ENCODE data around the gene MAPT.

MAPT gene

DNA sequence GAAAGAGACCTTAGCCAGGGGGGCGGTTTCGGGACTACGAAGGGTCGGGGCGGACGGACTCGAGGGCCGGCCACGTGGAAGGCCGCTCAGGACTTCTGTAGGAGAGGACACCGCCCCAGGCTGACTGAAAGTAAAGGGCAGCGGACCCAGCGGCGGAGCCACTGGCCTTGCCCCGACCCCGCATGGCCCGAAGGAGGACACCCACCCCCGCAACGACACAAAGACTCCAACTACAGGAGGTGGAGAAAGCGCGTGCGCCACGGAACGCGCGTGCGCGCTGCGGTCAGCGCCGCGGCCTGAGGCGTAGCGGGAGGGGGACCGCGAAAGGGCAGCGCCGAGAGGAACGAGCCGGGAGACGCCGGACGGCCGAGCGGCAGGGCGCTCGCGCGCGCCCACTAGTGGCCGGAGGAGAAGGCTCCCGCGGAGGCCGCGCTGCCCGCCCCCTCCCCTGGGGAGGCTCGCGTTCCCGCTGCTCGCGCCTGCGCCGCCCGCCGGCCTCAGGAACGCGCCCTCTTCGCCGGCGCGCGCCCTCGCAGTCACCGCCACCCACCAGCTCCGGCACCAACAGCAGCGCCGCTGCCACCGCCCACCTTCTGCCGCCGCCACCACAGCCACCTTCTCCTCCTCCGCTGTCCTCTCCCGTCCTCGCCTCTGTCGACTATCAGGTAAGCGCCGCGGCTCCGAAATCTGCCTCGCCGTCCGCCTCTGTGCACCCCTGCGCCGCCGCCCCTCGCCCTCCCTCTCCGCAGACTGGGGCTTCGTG lies at the start of gene MAPT:
TSS of gene MAPT (plus strand) at position 533 of the 763 bp plus-strand sequence. CDS start 67,784 bp downstream, outside the sequence.
- peak; percentile 73 for DNase-seq (ENCODE audit: low read depth)

DNA sequence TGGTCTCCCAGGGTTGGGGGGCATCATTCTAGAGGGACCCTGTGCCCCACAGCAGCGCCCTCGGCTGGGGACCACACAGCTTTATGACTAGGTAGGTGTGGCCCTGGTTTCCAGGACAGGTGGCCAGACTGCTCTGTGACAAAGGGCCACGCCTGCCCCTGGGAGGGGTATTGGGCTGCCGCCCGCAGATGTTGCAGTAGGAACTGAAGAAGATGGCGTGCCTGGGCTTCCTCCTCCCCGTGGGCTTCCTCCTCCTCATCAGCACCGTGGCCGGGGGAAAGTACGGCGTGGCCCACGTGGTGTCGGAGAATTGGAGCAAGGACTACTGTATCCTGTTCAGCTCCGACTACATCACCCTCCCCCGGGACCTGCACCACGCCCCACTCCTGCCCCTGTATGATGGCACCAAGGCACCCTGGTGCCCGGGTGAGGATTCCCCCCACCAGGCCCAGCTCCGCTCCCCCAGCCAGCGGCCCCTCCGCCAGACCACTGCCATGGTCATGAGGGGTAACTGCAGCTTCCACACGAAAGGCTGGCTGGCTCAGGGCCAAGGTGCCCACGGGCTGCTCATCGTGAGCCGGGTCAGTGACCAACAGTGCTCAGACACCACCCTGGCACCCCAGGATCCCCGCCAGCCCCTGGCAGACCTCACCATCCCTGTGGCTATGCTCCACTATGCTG lies 49.5 kb upstream of the MAPT start, which contains the start of gene SPPL2C:
TSS of gene SPPL2C (plus strand) at position 187 of the 681 bp plus-strand sequence. CDS start at position 213, 26 bp downstream.
- no peak for DNase-seq (ENCODE audit: low read depth)

DNA sequence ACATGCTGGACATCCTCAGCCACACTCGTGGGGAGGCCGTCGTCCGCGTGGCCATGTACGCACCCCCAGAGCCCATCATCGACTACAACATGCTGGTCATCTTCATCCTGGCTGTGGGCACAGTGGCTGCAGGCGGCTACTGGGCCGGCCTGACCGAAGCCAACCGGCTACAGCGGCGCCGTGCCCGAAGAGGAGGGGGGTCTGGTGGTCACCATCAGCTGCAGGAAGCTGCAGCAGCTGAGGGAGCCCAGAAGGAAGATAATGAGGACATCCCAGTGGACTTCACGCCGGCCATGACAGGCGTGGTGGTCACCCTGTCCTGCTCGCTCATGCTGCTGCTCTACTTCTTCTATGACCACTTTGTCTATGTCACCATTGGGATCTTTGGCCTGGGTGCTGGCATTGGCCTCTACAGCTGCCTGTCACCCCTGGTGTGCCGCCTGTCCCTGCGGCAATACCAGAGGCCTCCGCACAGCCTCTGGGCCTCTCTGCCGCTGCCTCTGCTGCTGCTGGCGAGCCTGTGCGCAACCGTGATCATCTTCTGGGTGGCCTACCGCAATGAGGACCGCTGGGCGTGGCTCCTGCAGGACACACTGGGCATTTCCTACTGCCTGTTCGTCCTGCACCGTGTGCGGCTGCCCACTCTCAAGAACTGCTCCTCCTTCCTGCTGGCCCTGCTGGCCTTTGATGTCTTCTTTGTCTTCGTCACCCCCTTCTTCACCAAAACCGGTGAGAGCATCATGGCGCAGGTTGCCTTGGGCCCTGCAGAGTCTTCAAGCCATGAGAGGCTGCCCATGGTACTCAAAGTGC lies 48.8 kb upstream of the MAPT start:
- no peak for DNase-seq (ENCODE audit: low read depth)

DNA sequence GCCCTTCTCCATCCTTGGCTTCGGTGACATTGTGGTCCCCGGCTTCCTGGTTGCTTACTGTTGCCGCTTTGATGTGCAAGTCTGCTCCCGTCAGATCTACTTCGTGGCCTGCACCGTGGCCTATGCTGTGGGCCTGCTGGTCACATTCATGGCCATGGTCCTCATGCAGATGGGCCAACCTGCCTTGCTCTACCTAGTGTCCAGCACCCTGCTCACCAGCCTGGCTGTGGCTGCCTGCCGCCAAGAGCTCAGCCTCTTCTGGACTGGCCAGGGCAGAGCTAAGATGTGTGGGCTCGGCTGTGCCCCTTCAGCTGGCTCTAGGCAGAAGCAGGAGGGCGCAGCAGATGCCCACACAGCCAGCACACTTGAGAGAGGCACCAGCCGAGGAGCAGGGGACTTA lies 48.1 kb upstream of the MAPT start:
- no peak for DNase-seq (ENCODE audit: low read depth)

DNA sequence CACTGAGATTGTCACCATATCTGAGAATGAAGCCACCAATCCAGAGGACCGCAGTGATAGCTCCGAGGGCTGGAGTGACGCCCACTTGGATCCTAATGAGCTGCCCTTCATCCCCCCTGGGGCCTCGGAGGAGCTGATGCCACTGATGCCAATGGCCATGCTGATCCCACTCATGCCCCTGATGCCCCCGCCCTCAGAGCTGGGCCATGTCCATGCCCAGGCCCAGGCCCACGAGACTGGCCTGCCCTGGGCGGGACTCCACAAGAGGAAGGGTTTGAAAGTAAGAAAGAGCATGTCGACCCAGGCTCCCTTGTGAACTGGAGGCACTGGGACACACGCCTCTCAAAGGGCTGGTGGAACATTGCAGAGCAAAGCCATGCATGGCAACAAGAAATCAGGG lies 47.7 kb upstream of the MAPT start:
- no peak for DNase-seq (ENCODE audit: low read depth)

DNA sequence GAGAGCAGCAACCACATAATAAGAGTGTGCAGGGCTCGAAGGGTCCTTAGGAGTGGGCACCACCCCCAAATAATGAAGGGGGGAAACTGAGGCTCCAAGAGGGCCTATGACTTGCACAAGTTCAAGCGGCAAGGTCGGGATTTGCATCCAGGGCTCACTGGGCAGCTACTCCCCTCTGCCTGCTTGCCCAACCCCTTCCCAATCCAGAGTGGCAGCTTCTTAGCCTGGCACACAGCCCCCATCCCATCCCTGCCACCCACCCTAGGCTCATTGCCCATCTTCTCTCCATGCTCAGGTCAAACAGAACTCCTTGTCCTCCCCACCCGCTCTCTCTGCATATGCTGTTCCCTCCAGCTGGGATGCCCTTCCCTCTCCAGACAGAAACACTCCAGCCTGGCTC lies 47.3 kb upstream of the MAPT start:
- DNase-seq (ENCODE audit: low read depth): no peak

DNA sequence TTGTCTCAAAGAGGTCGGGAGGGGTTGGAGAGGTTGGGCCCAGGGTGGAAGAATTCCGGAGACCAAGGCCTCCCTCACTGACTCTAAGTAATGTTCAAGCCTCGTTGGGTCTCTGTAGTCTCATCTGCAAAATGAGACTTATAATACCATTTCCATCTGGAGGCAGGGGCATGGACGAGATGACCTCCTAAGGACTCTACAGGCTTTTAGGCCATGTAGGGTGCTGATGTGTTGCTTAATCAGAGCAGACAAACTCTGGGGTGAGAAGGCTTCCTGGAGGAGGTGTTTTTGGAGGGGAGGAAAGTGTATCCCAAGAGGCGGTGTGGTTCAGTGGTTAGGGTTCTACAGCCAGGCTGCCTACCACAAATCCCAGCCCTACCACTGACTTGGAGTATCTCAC lies 46.6 kb upstream of the MAPT start:
- no peak for DNase-seq (ENCODE audit: low read depth)

DNA sequence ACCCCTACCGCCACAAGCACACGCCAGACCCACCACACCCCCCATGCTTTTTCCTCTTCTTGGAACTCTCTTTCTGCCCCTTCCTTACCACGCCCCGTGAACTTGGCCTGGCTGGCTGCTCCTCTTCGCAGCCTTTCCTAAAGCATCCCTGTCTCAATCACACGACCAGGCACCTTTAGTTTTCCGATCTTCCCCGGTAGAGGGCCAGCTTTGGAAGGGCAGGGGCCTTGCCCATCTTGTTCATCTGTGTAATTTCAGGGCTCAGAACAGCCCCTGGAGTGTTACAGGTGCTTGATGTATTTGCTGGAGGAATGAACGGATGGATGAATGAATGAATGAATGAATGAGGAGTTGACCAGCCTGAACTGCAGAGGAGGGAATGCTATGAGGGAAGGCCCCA lies 45.9 kb upstream of the MAPT start:
- no peak for DNase-seq (ENCODE audit: low read depth)

DNA sequence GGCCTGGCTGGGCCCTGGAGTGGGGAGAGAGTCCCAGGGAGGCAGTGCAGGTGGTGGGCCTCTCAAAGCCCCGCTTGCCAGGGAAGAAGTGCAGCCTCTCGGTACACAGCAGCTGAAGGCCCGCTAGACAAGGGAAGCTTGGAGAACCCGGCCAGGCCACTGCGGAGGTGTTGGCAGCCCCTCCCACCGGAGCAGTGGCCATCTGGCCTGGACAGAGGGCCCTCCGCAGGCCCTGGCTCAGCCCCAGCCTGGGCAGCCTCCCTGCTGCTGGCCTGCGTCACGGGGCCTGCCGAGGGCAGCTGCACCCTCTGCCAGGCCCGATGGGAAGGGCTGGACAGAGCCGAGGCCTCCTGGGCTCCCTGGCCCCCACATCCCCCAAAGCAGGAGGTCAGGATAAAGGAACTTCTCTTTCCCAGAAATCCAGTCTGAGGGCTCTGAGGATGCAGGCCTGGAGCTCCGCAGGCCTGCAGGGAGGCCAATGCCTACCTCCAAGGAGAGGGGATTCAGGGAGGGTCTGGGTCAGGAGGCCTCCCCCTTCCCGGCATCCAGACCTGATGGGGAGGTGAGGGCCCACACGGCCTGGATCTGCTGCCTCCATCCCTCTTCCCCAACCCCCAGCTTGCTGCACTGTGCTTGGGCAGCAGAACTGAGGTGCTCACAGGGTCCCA lies 45.4 kb upstream of the MAPT start:
- no peak for DNase-seq (ENCODE audit: low read depth)

DNA sequence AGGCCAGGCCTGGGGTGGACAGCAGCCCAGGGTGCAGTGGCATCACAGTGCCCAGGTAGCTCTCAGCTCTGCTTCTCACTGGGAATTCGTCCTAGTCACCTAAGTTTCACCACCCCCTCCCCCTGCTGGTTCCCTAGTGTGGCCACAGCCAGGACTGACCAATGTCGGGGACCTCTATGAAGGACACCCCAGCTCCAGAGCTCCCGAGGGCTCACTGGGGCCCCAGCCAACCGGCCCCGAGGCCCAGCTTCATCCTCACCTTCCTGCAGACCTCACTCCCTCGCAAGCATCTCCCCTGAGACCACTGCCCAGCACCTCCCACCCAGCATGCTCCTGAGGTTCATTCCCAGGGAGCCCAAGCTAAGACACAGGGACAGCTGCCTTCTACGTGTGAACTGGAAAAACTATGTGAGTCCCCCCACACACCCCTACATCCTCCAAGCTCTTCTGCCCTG lies 44.8 kb upstream of the MAPT start:
- no peak for DNase-seq (ENCODE audit: low read depth)

DNA sequence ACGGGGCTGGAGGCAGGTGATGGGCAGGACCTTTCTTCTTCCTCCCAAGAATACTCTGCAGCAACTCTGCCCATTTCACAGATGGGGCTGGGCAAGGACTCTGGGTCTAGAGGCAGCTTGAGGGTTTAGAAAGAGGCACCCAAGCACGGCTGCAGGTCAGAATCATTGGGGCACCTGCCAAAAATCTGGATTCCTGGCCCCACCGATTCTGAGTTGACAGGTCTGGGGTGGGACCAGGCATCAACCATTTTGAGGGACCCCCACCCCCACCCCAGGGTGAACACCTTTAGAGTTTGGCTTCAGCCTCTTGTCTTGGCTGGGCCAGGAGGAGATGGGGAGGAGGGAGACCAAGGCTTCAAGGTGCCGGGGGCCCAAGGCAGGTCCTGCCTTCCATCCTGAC lies 44.3 kb upstream of the MAPT start:
- no peak for DNase-seq (ENCODE audit: low read depth)

DNA sequence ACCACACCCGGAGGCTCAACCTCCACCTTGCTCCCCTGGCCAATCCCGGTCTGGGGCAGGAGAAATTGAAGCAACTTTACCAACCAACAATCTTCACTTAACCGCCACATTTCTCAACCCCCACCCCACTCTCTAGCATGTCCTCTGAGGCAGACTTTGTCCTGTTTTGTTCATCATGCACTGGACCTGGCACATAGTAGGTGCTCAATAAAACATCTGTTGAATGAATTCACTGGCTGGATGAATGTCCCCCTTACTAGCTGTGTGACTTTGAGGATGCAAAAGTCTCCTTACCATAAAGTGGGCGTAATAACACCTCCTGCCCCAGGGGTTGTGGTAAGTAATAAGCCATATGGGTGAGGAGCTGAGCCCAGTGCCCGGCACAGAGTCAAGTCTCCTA lies 43.9 kb upstream of the MAPT start:
- no peak for DNase-seq (ENCODE audit: low read depth)

DNA sequence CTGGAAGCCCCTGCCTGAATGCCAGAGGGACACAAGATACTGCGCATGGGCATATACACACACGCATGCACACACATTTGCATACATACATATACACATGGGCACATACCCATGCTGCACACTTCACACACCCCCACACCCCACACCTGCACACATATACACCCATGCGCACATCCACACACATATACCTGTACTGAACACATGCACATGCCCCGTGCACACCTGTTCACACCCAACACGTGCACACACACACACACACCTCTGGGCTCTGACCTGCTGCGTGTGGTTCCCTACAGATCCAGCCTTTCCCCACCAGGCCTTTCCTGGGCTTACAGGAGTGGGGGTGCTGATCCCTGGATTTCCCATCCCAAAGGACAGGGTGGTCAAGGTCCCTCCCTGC lies 43.3 kb upstream of the MAPT start:
- DNase-seq (ENCODE audit: low read depth): no peak

DNA sequence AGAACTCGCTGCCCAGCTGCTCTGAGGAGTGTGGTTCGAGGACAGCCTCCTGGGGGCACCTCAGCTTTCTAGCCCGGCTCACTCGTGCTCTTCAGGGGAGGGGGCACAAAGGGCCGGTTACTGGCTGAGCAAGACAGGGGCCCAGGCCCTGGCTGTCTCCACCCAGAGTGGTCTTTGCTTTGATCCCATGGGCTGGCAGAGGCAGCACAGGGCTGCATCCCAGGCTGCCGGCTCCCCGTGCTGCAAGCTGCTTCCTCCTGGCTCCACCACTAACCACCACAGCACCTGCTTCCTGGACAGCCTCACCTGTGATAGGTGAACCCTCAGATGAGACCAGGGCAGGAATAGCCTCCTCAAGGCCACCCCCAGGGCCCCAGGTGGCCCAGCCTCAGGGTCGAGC lies 42.9 kb upstream of the MAPT start:
- no peak for DNase-seq (ENCODE audit: low read depth)

DNA sequence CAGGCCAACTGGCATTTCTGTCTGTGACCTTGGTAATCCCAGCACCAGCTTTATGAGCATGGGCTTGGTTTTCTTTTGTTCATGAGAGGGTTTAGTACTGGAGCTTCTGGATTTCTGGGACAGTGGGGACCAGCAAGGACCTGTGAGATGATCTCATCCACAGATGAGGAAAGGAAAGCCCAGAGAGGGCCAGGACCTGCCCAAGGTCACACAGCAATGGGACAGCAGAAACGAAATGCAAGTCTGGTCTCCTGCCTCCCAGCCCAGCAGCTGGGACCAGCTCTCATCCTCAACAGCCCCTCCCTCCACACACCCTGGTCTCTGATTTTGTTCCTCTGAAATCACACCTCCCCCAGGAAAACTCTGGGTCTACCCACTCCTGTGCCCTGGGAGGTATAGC lies 42.5 kb upstream of the MAPT start:
- DNase-seq (ENCODE audit: low read depth): no peak

DNA sequence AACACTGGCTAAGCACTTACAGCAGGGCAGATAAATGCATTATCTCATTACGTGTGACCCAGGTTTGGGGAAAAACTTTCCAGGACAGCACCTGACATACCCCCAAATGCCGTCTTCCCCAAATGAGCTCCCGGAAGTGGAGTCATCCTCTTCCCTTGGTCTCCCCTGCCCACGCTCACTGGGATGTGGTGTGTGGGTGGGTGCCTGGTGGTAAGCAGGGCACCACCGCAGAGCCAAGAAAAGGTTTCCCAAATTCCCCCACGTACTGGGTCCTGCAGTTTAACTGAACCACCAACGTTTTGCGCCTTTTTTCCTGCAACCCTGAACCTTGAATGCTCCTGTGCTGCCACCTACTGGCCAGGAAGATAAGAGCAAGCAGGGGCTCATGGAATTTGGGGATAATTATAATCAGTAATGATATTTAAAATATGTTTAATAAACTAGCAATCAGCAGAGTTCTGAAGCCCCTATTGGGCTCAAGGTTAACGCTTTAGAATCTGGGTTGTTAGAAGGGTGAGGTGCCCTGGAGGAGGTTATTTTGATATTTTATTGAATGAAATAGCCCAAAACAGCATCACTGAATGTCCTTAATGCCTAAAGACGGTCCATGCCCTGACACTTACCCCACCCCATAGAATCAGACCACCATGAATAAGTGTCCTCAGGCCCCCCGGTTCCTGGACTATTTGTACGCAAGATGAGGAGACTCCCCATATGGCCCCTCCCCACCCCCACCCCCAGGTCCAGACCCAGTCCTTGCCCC lies 41.6 kb upstream of the MAPT start:
- DNase-seq (ENCODE audit: low read depth): peak; percentile 18

DNA sequence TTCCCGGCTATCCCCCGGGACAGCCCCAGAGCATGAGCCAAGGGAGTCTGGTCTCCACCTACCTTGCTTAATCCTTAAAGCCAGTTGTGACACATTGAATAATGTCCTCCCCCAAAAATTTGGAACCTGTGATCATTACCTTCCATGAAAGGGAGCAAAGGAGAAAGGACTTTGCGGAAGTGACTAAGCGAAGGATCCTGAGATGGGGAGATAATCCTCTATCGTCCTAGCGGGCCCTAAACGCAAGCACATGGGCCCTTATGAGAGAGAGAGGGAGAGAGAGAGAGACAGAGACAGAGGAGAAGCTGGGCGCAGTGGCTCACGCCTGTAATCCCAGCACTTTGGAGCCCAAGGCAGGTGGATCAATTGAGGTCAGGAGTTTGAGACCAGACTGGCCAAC lies 40.1 kb upstream of the MAPT start:
- DNase-seq (ENCODE audit: low read depth): no peak

DNA sequence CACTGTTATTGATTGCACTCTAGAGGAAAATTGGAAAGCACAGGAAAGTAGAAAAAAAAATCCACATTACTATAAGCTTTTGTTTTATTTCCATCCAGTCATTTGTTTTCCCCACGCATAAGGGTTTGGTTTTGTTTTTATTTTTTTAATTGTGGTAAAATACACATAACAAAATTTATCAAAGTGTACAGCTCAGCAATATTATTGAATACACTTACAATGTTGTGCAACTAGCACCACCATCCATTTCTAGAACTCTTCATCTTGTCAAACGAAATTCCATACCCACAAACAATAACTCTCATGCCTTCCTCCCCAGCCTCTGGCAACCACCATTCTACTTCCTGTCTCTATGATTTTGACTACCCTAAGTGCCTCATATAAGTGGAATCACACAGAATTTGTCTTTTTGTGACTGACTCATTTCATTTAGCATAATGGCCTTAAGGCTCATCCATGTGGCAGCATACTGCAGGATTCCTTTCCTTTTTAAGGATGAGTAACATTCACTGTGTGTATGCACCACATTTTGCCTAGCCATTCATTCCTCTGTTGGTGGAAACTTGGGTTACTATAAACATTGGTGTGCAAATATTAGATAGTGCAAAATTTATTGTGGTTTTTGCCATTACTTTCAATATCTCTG lies 38.5 kb upstream of the MAPT start:
- DNase-seq (ENCODE audit: low read depth): no peak

DNA sequence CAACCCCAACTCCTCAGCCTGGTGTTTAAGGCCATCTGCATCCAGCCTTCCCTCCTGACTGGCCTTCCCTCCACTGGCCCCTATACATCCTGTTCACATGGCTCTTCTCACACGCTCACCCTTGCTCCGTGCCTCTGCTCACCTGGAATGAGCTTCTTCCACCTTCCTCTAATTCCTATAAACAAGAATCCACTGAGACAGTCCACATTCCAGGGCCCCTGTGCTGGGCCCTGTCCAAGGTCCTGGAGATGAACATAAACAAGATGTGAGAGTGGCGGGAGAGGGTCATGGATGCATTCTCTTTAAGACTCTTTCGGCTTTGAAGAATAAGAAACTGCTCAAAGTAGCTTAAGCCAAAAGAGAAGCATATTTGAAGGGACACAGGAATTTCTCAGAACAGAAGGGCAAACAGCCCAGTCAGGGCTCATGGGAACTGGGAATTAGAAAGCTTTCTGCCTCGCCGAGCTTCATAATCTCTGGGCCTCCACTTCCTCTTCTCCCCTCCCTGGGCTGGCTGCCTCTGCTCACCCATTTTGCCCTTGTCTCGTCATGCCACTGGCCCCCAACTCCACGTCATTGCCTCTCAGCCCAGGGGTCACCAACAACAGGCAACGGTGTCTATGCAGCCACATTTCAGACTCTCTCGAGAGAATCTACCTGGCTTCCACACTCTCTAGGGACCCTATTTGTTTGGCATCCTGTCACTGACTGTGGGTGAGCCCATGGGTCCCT lies 36.2 kb upstream of the MAPT start:
- DNase-seq (ENCODE audit: low read depth): no peak

DNA sequence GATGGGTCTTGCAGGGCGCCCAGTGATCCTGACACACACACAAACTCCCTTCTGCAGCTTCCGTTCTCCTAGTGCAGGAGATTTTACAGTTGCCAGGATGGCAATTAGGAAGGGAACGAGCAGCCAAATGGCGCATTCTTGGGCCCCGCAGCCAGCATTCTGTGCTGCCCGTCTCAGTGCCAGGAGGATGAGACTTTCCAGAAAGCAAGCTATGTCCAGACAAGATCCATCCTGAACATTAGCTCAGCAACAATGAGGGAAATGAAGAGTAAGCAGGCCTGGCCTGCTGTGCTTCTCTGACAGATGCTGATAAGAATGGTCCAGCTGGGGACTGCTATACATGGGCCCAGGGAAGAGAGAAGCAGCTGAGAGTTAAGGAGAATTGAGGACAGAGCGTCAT lies 33.2 kb upstream of the MAPT start:
- no peak for DNase-seq (ENCODE audit: low read depth)
